GM08714 (cell line): Measurements from ENCODE around the gene QKI.

ENCODE experiments used
- H3K4me3 ChIP-seq: fragments of 200-500 bp; sonication (Bioruptor generic); 2 replicates; pipeline ENCODE4 v1.5.1; 2014; ENCODE audit warnings: mild to moderate bottlenecking, low read length, inconsistent platforms
- ZNF274 ChIP-seq: IDR thresholded peaks from 2 replicates; pipeline ENCODE4 v1.6.1; 2012; ENCODE audit warnings: mild to moderate bottlenecking, low read depth, low read length

The QKI gene

DNA sequence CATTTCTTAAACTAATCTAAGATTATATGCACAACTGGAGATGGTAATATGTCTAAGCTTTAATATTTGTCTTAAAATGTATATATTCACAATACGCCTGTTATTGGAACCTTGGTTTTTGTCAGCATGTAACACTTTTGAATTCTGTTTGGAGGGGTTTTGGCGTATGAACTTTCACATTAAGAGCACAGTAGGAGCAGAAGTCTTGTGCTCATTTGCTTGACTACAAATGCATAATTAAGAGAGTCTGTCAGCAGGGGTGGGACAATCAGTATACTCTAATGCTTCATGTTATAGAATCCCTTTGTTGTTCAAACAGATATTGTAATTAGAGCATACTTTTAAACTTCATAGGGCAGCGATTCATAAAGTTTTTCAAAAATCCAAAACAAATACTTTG lies 112.8 kb downstream of the QKI start:
- H3K4me3 ChIP-seq, result no peak overlapping the region

DNA sequence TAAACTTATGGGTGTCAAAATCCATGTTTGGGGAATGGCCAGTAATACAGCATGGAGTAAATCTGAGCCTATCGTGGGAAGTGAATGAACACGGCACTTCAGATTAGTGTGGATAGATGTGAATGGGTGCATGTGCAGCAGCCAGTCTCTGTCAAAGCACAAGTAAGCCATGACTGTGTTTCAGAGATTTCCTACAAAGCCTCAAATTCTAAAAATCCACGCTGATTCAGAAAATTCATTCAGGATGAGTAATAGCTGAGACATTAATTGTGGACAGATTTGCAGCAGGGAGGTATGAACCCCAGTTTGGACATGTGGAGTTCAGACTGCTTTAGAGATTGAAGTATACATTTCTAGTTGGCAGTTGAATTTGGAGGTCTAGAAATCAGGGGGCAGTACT lies 115.1 kb downstream of the QKI start:
- TF ChIP-seq ZNF274, result no peak
- no peak overlapping the region for H3K4me3 ChIP-seq

More for the DNA sequence above, 112.8 kb downstream of the QKI start:
- no peak for TF ChIP-seq ZNF274

GRCh38 chr6:163530406-163530805 lies 115.9 kb downstream of the QKI start:
- H3K4me3 ChIP-seq, result no peak overlapping the region
- TF ChIP-seq ZNF274, result no peak

- TF ChIP-seq ZNF274, result no peak
- no peak overlapping the region for H3K4me3 ChIP-seq
Observed at GRCh38 chr6:163531122-163531521, 116.6 kb downstream of the QKI start.

GRCh38 chr6:163532526-163533078 lies 118.1 kb downstream of the QKI start:
- no peak for TF ChIP-seq ZNF274
- no peak overlapping the region for H3K4me3 ChIP-seq

GRCh38 chr6:163533443-163533842 lies 118.9 kb downstream of the QKI start:
- no peak overlapping the region for H3K4me3 ChIP-seq
- TF ChIP-seq ZNF274, result no peak

DNA sequence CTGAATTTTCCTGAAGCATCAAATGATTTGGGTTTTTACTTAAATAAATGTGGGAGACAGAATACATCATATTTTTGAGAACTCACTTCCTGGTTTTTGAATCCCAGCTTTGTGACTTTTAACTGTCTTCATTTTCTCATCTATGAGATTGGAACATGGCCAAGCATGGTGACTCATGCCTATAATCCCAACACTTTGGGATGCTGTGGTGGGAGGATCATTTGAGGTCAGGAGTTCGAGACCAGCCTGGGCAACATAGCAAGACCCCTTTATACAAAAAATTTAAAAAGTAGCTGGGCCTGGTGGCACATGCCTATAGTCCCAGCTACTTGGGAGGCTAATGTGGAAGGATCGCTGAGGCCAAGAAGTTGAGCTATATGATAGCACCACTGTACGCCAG lies 122.3 kb downstream of the QKI start:
- TF ChIP-seq ZNF274, result no peak
- no peak overlapping the region for H3K4me3 ChIP-seq

DNA sequence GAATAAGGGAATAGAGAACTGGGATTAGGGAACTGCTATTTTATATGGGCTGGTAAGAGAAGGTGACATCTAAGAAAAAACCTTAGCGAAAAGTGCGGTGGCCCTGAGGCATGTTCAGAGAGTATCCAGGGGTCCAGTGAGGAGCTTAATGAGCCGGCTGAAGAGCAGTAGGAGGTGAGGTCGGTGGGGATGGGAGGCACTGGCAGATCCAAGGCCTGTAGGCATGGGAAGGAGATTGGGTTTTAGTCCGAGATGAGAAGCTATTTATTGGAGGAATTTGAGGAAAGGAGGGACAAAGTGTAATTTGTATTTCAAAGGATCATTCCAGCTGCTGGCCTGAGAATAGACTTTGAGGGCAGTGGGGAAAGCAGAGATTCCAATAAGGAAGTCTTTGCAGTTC lies 123.8 kb downstream of the QKI start:
- H3K4me3 ChIP-seq, result no peak overlapping the region
- no peak for TF ChIP-seq ZNF274

- TF ChIP-seq ZNF274, result no peak
- no peak overlapping the region for H3K4me3 ChIP-seq
Observed at GRCh38 chr6:163539101-163539762, 124.7 kb downstream of the QKI start.

DNA sequence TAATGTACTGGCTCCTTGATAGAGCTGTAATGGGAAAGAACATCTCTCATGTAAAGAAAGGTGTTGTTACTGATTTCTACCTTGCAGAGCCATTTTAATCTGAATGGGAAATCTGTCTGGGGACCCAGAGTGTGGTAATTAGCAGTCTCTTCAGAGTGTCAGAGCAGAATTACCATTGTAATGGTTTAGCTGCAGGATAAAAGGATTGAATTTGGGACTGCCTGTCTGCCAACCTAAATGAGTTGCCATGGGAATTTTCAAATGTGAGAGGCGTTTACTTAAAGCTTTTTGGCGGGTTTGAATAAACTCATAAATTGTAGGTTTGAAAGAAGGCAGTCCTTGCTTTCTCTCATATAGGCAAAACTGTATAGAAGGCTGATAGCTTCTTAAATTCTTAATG lies 128.8 kb downstream of the QKI start:
- H3K4me3 ChIP-seq, result no peak overlapping the region
- TF ChIP-seq ZNF274, result no peak

DNA sequence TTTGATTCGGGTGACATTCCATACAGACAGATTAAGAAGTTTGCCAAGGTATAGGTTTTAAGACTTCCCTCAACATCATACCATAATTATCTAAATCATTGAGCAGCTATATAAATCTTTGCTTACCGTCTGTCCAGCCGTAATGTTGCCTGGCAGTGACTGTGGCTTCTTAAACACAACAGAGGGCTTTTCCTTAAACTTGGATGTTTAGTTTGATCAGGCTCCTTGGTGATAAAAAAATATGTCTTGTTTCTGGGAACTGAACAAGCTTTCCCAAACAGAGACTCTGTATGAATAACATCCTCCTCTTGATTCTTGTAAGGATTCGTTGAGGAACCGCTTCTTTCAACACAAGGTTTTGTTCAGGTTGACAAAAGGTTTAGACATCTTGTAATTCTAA lies 130.9 kb downstream of the QKI start:
- no peak overlapping the region for H3K4me3 ChIP-seq
- TF ChIP-seq ZNF274, result no peak

- TF ChIP-seq ZNF274, result no peak
- H3K4me3 ChIP-seq, result no peak overlapping the region
Observed at GRCh38 chr6:163547287-163547686, 132.8 kb downstream of the QKI start.

DNA sequence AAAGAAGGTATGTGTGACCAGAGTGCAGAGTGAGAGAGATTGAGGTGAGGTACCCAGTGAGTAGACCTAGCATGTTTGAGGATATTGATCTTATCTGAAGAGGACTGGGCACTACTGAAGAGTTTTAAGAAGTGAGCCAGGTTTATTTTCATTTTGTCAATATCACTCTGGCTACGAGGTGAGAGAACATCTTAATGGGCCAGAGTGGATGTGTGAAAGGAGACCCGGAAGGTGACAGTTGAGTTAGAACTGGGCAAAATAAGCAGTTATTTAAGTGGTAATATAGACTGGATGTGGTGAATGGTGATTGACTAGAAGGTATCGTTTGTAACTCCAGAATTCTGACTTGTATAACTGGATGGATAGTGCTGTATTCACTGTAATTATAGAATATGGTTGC lies 134.1 kb downstream of the QKI start:
- TF ChIP-seq ZNF274, result no peak
- H3K4me3 ChIP-seq, result no peak overlapping the region

GRCh38 chr6:163554032-163554431 lies 139.5 kb downstream of the QKI start:
- no peak overlapping the region for H3K4me3 ChIP-seq
- no peak for TF ChIP-seq ZNF274

DNA sequence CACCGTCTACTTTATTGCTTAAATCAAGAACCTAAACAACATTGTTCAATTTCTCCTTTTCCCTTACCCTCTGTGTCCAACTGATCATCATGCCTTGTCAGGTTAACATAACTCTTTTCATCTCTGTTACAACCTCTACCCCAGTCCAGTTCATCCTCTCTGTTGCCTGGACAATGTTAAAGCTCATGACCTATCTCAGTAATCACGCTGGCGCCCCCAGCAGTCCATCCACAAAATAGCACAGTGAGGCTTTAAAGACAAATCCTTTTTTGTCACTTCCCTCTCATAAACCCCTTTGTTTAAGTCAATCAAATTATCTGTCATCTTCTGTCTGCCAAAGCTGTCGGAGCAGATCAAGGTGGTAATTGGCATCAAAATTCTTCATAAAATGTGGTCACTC lies 140.1 kb downstream of the QKI start:
- no peak for TF ChIP-seq ZNF274
- H3K4me3 ChIP-seq, result no peak overlapping the region

- TF ChIP-seq ZNF274, result no peak
- no peak overlapping the region for H3K4me3 ChIP-seq
Observed at GRCh38 chr6:163559661-163560060, 145.1 kb downstream of the QKI start.

DNA sequence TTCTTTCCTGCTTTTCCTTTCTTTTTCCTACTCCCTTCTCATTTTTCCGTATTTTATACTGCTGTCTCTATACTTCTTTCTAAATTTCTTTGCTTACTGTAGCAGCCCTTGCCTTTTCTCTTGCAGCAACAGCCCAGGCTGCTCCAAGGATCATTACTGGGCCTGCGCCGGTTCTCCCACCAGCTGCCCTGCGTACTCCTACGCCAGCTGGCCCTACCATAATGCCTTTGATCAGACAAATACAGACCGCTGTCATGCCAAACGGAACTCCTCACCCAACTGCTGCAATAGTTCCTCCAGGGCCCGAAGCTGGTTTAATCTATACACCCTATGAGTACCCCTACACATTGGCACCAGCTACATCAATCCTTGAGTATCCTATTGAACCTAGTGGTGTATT lies 148.8 kb downstream of the QKI start:
- no peak for TF ChIP-seq ZNF274
- H3K4me3 ChIP-seq, result no peak overlapping the region
